Keratinocyte (primary cell): ENCODE measurements around the gene CTSZ. TPM values are rescaled to one million over a fixed set of nuclear protein-coding genes. Genes with fewer than 3 reads are reported as not detected.

Experiments
- DNase-seq: peaks from one replicate; pipeline ENCODE4 v3.0.0-alpha.2; 2011; ENCODE audit warnings: low read depth, missing footprints, low spot score
- FAIRE-seq: peaks from 2 replicates; lab custom pipeline; 2011; peaks lifted over from hg19 to GRCh38; lab: Jason Lieb, UNC
- H2AFZ ChIP-seq: 2 replicates; pipeline ENCODE4 v1.6.0; 2012; ENCODE audit warnings: low read length, control low read depth, inconsistent platforms; ENCODE audit not compliant: control insufficient read depth
- H3K27ac ChIP-seq: 2 replicates; pipeline ENCODE4 v1.5.1; 2011; ENCODE audit warnings: low read length; ENCODE audit not compliant: control insufficient read depth, insufficient read depth
- H3K27me3 ChIP-seq: 3 replicates; pipeline ENCODE4 v1.6.0; 2011; ENCODE audit warnings: low read length; ENCODE audit not compliant: control insufficient read depth, insufficient read depth; ENCODE audit errors: extremely low read depth
- H3K36me3 ChIP-seq, 2 experiments: 2 replicates in 1 of 2; 3 replicates in 1 of 2; pipeline ENCODE4 v1.5.1; 2011; ENCODE audit warnings: low read length in 2 of 2, mild to moderate bottlenecking in 1 of 2; ENCODE audit not compliant: control insufficient read depth in 2 of 2, insufficient read depth in 2 of 2; ENCODE audit errors: extremely low read depth in 1 of 2
- H3K4me1 ChIP-seq: 3 replicates; pipeline ENCODE4 v1.5.1; 2011; ENCODE audit warnings: low read length; ENCODE audit not compliant: control insufficient read depth, insufficient read depth; ENCODE audit errors: extremely low read depth
- H3K4me2 ChIP-seq: 3 replicates; pipeline ENCODE4 v1.6.0; 2011; ENCODE audit warnings: low read depth, low read length; ENCODE audit not compliant: control insufficient read depth, insufficient read depth; ENCODE audit errors: extremely low read depth
- H3K4me3 ChIP-seq, 3 experiments: fragments of 200-600 bp in 1 of 3; sonication (generic) in 1 of 3; 2 replicates in 2 of 3; 3 replicates in 1 of 3; pipeline ENCODE4 v1.5.1; 2011 to 2016; ENCODE audit warnings: low read length in 3 of 3, mild to moderate bottlenecking in 3 of 3, control low read depth in 2 of 3, inconsistent platforms in 1 of 3, low read depth in 1 of 3, mixed read lengths in 1 of 3, mixed run types in 1 of 3, moderate library complexity in 1 of 3; ENCODE audit not compliant: control insufficient read depth in 2 of 3, insufficient read depth in 2 of 3; ENCODE audit errors: extremely low read depth in 1 of 3
- H3K79me2 ChIP-seq: 2 replicates; pipeline ENCODE4 v1.6.0; 2012; ENCODE audit warnings: low read length; ENCODE audit not compliant: control insufficient read depth, insufficient read depth
- H3K9ac ChIP-seq: 3 replicates; pipeline ENCODE4 v1.6.0; 2011; ENCODE audit warnings: low read length; ENCODE audit not compliant: control insufficient read depth, insufficient read depth; ENCODE audit errors: extremely low read depth
- H3K9me1 ChIP-seq: 3 replicates; pipeline ENCODE4 v1.6.0; 2011; ENCODE audit warnings: low read length; ENCODE audit not compliant: control insufficient read depth, insufficient read depth; ENCODE audit errors: extremely low read depth
- H3K9me3 ChIP-seq: 2 replicates; pipeline ENCODE4 v1.5.1; 2012; ENCODE audit warnings: low read depth, low read length; ENCODE audit not compliant: control insufficient read depth
- H4K20me1 ChIP-seq: 3 replicates; pipeline ENCODE4 v1.6.0; 2011; ENCODE audit warnings: low read length; ENCODE audit not compliant: control insufficient read depth, insufficient read depth; ENCODE audit errors: extremely low read depth
- CTCF ChIP-seq, 3 experiments: IDR thresholded peaks in 1 of 3; conservative IDR thresholded peaks in 1 of 3; optimal IDR thresholded peaks in 1 of 3; 2 replicates in 2 of 3; 3 replicates in 1 of 3; pipeline versions ENCODE3 to v1.5.1; 2011; ENCODE audit warnings: low read length in 3 of 3, mild to moderate bottlenecking in 3 of 3, moderate library complexity in 2 of 3, control low read depth in 1 of 3, inconsistent platforms in 1 of 3; ENCODE audit not compliant: insufficient read depth in 2 of 3; ENCODE audit errors: extremely low read depth in 1 of 3
- EZH2 ChIP-seq: IDR thresholded peaks from one replicate; pipeline ENCODE4 v1.6.1; 2012; ENCODE audit warnings: inconsistent platforms, mild to moderate bottlenecking, low read length, moderate library complexity
- dilution Hi-C: fragments of 300-500 bp; cut with MboI; formaldehyde crosslinking; loops from one replicate; pipeline ENCODE4 v1.7.0; 2020; ENCODE audit warnings: low sequenced_read_pairs; ENCODE audit not compliant: extremely low pct_ligation_motif_present
- polyA plus RNA-seq, 5 experiments: library from polyadenylated mRNA; depleted of rRNA in 3 of 5; stranded (reverse) in 3 of 5; stranded (forward) in 1 of 5; unstranded in 1 of 5; fragments of >200 nt; gene quantifications; 1 replicate in 1 of 5; 2 replicates in 3 of 5; 3 replicates in 1 of 5; pipeline versions ENCODE4 v1.2.1 to v1.2.3, GENCODE V29; 2011 to 2012; ENCODE audit warnings: missing spikeins in 2 of 5, low read depth in 1 of 5, low replicate concordance in 1 of 5

Gene CTSZ
- polyA plus RNA-seq, 1 donor (not counting 4 experiments of a cell fraction or from before 2014, with no cell fraction given) = 138 TPM

DNA sequence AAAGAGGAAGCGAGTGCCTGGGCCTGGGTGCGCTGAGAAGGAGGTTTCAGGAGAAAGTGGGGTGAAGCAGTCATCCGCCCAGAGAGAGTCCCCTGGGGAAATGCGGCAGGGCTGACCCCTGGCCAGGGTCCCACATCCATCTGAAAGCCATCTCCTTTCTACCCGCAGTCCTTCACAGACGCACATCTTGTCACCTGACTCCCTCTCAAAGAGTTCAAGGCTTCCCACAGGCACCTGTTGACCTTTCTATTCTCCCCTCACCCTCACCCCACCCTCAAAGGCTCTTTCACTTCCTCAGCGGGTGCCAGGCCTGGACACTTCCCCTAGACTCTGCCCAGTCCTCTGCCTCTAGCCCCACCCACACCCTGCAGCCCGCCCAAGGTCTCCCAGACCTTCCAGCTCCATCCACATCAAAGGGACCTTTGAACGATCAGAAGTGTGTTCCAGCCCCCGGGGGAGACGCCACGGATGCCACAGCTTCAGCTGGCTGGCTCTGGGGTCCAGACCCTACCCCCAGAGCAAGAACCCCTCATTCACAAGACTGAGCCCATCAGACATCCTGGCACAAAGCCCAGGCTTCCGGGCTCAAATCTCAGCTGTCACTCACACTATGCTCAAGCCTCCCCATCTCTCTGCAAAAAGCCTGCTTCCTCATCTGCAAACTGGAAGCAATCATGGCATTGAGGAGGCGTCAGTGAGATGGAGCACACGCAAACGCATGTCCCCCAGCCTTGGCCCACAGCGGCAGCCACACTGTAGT, 2.1 kb downstream of the CTSZ start:
- Histone ChIP-seq H3K79me2 (peaks cover 16% of the 10 kb centered on the region), H3K4me2 (no peak overlapping the region), H3K9me3 (no peaks in the 10 kb centered on the region), H3K9me1 (no peaks in the 10 kb centered on the region), H2AFZ (no peak overlapping the region), H4K20me1 (no peaks in the 10 kb centered on the region), H3K36me3 (peaks cover 8 to 20% of the 10 kb centered on the region in 2 experiments), H3K4me3 (no peak overlapping the region), H3K27me3 (no peaks in the 10 kb centered on the region), H3K9ac (no peak overlapping the region), H3K27ac (no peak overlapping the region), H3K4me1 (peaks cover 17% of the 10 kb centered on the region)
- TF ChIP-seq EZH2 (no peak), CTCF (optimal IDR thresholded peaks at IDR 0.05 in 1 of 3, IDR thresholded peaks at IDR 0.05 in 1 of 3, conservative IDR thresholded peaks at IDR 0.05 in 1 of 3; ENCODE audit: extremely low read depth in 1 of 3, insufficient read depth in 2 of 3, low read length in 3 of 3) (no peak)
- DNase-seq (no peak), FAIRE-seq (no peak)
- dilution Hi-C loops = no loop called here

DNA sequence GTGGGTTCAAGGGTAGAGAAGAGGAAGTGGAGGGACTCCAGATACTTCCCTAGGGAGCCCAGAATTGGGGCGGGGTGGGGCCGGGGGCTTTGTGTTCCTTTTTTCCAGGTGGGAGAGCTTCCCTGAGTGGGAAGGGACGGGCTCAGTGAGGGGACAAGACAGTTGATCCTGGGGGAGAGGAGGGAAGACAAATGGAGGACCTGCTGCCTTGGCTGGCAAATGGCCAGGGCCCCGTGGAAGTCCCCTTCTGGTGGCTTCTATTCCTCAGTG, 2.6 kb downstream of the CTSZ start:
- DNase-seq (no peak), FAIRE-seq (no peak)
- Histone ChIP-seq H3K4me3 (no peak overlapping the region), H2AFZ (no peak overlapping the region), H3K79me2 (peaks cover 16% of the 10 kb centered on the region), H3K9me1 (no peaks in the 10 kb centered on the region), H3K4me1 (peaks cover 14% of the 10 kb centered on the region), H3K9me3 (no peaks in the 10 kb centered on the region), H3K9ac (no peak overlapping the region), H3K36me3 (peaks cover 10 to 21% of the 10 kb centered on the region in 2 experiments), H4K20me1 (no peaks in the 10 kb centered on the region), H3K4me2 (no peak overlapping the region), H3K27ac (no peak overlapping the region), H3K27me3 (no peaks in the 10 kb centered on the region)
- TF ChIP-seq CTCF (optimal IDR thresholded peaks at IDR 0.05 in 1 of 3, IDR thresholded peaks at IDR 0.05 in 1 of 3, conservative IDR thresholded peaks at IDR 0.05 in 1 of 3; ENCODE audit: extremely low read depth in 1 of 3, insufficient read depth in 2 of 3, low read length in 3 of 3) (no peak), EZH2 (no peak)
- dilution Hi-C loops = no loop called here
